Sigmoid colon (tissue), 4 donors: ENCODE data around the gene CNKSR3.

Experiments used
- EP300 ChIP-seq, 4 donors: sonication (generic); formaldehyde crosslinking; IDR thresholded peaks; one replicate each; pipeline ENCODE4 v1.6.1; 2017; ENCODE audit warnings: antibody characterized with exemption in 4 of 4
- POLR2A ChIP-seq, 2 donors: fragments of 450-650 bp; IDR thresholded peaks; one replicate each; pipeline ENCODE4 v1.6.1; 2016; ENCODE audit warnings: antibody characterized with exemption in 2 of 2, mild to moderate bottlenecking in 2 of 2, moderate library complexity in 2 of 2
- POLR2AphosphoS5 ChIP-seq, 4 donors: sonication (generic); formaldehyde crosslinking; IDR thresholded peaks; one replicate each; pipeline ENCODE4 v1.6.1; 2017; ENCODE audit warnings: antibody characterized with exemption in 4 of 4
- TF ChIP-seq, protein P1 (sequence below), 4 experiments: fragments of 450-650 bp in 3 of 4; fragments of 200-600 bp in 1 of 4; IDR thresholded peaks; one replicate each; pipeline ENCODE4 v1.5.1; 2016 to 2019; ENCODE audit warnings: antibody characterized with exemption in 4 of 4, mild to moderate bottlenecking in 3 of 4, moderate library complexity in 2 of 4

DNA sequence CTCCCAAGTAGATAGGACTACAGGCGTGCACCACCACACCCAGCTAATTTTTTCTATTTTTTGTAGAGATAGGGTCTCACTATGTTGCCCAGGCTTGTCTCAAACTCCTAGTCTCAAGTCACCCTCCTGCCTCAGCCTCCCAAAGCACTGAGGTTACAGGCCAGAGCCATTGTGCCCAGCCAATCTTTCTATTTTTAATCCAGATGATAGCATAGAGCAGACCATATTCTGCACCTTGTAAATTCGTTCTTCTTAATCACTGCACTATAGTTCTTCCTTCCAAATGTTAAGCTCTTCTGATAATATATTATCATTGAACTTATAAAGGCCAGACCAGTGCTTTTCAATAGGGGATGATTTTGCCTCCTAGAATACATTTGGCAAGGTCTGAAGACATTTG, 24.0 kb upstream of the CNKSR3 start:
- TF ChIP-seq POLR2AphosphoS5 (IDR thresholded peaks at IDR 0.05) (no peak), EP300 (IDR thresholded peaks at IDR 0.05) (no peak), POLR2A (IDR thresholded peaks at IDR 0.05) (no peak)
- TF ChIP-seq, protein P1, sequence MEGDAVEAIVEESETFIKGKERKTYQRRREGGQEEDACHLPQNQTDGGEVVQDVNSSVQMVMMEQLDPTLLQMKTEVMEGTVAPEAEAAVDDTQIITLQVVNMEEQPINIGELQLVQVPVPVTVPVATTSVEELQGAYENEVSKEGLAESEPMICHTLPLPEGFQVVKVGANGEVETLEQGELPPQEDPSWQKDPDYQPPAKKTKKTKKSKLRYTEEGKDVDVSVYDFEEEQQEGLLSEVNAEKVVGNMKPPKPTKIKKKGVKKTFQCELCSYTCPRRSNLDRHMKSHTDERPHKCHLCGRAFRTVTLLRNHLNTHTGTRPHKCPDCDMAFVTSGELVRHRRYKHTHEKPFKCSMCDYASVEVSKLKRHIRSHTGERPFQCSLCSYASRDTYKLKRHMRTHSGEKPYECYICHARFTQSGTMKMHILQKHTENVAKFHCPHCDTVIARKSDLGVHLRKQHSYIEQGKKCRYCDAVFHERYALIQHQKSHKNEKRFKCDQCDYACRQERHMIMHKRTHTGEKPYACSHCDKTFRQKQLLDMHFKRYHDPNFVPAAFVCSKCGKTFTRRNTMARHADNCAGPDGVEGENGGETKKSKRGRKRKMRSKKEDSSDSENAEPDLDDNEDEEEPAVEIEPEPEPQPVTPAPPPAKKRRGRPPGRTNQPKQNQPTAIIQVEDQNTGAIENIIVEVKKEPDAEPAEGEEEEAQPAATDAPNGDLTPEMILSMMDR (IDR thresholded peaks at IDR 0.05): no peak
